GM04504 (cell line): ENCODE results near the gene CYP3A4.

Experiments
- DNase-seq: peaks from one replicate; pipeline ENCODE4 v3.0.0-alpha.2; 2012; ENCODE audit warnings: low read depth

The CYP3A4 gene

DNA sequence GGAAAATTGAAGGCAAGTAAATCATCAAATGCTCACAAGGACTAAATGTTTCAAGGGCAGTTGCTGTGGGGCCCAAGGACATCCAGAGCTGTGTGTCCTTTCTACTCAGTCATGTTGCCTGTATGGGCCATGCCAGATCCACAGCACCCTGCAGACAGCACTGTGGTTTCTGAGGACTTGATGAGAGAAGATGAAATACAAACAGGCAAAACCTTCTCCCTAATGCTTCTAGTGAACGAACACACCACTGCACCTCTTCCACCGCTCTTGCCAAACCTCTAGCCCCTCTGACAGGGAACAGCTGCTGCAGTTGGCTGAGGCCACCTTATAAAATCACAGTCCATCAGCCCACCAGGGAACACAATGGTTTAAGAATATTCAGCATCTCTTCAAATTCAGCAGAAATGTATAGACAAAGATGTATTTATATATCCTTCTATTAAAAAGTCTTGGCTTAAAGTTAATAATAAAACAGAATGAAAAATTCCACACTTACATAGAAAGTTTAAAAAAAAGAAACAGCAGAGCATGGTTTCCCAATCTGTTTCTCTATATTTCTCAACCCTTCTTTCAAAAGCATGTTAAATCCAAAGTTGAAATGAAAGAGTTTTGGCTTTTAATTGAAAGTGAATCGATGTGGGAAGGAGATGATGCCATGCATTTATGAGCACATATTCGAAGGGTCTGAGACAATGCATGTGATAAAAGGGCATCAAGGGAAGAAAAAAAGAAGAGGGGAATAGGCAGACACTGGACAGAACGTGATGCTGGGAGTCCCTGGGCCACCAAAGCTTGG, 63.0 kb downstream of the CYP3A4 start:
- DNase-seq: no peak

DNA sequence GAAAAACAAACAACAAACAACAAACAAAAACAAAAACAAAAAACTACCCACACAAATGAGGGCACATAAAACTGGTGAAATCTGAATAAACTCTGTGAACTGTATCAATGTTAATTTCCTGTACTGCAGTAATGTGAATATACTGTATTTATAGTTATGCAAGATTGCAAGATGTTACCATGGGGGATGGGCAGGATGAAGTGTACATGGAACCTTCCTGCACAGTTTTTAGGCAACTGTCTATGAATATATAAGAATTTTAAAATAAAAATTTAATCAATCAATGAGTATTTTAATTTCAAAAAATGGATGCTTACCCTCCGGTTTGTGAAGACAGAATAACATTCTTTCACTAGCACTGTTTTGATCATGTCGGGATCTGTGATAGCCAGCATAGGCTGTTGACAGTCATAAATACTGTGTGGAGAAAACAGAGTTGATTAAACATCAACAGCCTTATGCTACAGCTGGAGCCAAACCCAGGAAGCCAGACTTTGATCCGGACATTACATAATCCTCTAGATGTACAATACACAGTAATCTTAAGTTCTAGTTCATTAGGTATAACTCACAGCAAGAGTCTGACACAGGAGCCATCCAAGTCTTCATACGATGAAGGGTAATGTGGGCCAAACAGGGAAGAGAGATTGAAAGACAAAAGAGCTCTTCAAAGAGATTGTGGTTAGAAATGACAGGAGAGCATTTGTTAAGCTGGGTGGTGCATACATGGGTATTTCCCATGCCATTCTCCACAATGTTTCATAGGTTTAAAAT, 63.8 kb downstream of the CYP3A4 start:
- no peak for DNase-seq

DNA sequence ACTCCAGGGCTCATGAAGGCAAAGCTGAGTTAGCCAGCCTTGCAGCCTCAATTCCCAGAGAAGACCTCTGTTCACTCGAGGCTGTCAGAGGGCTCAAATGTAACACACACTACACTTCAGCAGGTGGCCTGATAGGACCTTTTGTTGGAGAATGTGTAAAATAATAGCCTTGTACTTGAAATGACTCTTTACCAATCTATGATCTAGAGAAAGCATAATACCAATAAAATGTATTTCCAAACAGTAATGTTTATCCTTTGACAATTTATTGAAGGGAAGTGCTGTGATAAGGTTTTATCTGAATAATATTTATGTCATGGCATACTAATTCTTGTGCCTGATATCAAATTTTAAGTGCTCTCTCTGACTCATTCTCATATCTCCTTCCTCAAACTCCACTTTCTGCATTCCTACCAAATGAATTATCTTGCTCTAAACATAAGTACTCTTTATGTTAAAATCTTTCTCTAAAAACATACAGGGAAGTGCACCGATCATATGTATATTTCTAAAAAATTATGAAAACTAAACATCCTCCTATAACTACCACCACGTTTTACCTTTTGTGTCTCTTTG, 69.9 kb downstream of the CYP3A4 start:
- no peak for DNase-seq

- no peak for DNase-seq
Observed at GRCh38 chr7:99709838-99710578, 74.0 kb downstream of the CYP3A4 start.

DNA sequence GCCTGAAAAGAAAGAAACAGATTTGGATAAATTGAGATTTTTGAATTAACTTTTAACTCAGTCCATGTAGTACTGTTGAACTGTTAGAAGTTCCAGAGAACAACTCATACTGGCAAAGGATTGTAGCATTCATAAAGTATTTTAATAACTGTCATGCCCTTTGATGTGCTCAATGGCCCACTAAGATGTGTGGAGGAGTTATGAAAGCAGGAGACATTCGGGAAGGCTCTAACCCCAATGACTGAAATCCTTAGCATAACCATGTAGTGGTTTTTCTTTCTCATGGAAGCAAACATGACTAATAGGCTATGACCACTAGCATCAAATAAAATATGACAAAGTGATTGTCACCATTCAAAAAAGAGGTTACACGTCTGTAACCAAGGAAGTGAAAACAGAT, 74.7 kb downstream of the CYP3A4 start:
- no peak for DNase-seq

GRCh38 chr7:99707096-99707495, 76.9 kb downstream of the CYP3A4 start:
- DNase-seq: no peak
